Bronchial epithelial cell (primary cell): ENCODE data around the gene ARHGAP6. TPM values are rescaled to one million over a fixed set of nuclear protein-coding genes. Genes with fewer than 3 reads are reported as not detected.

Experiments
- DNase-seq: peaks from one replicate; pipeline ENCODE4 v3.0.0-alpha.2; 2010; ENCODE audit warnings: low read depth
- FAIRE-seq: peaks from 2 replicates; lab custom pipeline; 2011; peaks lifted over from hg19 to GRCh38; lab: Jason Lieb, UNC
- H3K27me3 ChIP-seq: 2 replicates; pipeline ENCODE4 v1.5.1; 2011; ENCODE audit warnings: low read length; ENCODE audit not compliant: control insufficient read depth, insufficient read depth
- H3K36me3 ChIP-seq: 2 replicates; pipeline ENCODE4 v1.5.1; 2011; ENCODE audit warnings: low read length; ENCODE audit not compliant: control insufficient read depth, insufficient read depth
- H3K4me3 ChIP-seq: 2 replicates; pipeline ENCODE4 v1.5.1; 2011; ENCODE audit warnings: mild to moderate bottlenecking, low read depth, low read length, control low read depth
- CTCF ChIP-seq: IDR thresholded peaks from 2 replicates; pipeline ENCODE4 v1.5.1; 2011; ENCODE audit warnings: mild to moderate bottlenecking, moderate library complexity, low read length, control low read depth, inconsistent platforms; ENCODE audit not compliant: insufficient read depth, severe bottlenecking
- total RNA-seq: library from RNA; depleted of rRNA; stranded (reverse); fragments of >200 nt; gene quantifications from 2 replicates; pipeline ENCODE4 v1.2.1, GENCODE V29; 2014

ARHGAP6 gene
- total RNA-seq, 1 donor from 2014 or later = under 0.01 TPM

GRCh38 chrX:11214346-11215190 lies 451.2 kb downstream of the ARHGAP6 start:
- TF ChIP-seq CTCF = no peak
- FAIRE-seq = no peak
- no peak for DNase-seq

DNA sequence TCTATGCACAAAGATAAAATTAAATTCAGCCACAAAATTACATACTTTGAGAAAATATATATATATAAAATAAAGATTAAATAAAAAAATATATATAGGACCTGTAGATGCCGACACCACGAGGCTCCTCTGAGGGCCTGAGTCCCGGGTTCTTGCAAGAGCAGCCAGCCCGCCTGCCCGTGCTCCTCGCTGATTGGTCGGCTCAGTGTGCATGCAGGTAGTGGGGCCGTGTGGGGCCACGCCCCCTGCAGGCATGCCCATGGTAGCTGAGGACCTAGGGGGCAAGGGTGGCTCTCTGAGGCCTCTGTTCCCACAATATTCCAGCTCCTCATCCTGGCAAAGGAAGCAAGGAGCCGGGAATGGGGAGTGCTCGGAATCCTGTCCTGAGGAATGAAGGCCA lies 453.0 kb downstream of the ARHGAP6 start:
- FAIRE-seq = no peak
- no peak for TF ChIP-seq CTCF
- DNase-seq = no peak
- no peak overlapping the region for H3K4me3 ChIP-seq
- H3K27me3 ChIP-seq = no peaks in the 10 kb centered on the region
- H3K36me3 ChIP-seq = no peaks in the 10 kb centered on the region

More at GRCh38 chrX:11214346-11215190, 451.2 kb downstream of the ARHGAP6 start:
- Histone ChIP-seq H3K36me3 (no peaks in the 10 kb centered on the region), H3K27me3 (no peaks in the 10 kb centered on the region), H3K4me3 (no peak overlapping the region)

- DNase-seq = no peak
- TF ChIP-seq CTCF = no peak
- FAIRE-seq = no peak
- no peaks in the 10 kb centered on the region for H3K36me3 ChIP-seq
- H3K4me3 ChIP-seq = no peak overlapping the region
- no peaks in the 10 kb centered on the region for H3K27me3 ChIP-seq
These were observed 455.3 kb downstream of the ARHGAP6 start for GRCh38 chrX:11210415-11210801.

GRCh38 chrX:11209798-11210414 lies 455.8 kb downstream of the ARHGAP6 start:
- no peak for TF ChIP-seq CTCF
- H3K27me3 ChIP-seq = no peaks in the 10 kb centered on the region
- no peak overlapping the region for H3K4me3 ChIP-seq
- H3K36me3 ChIP-seq = no peaks in the 10 kb centered on the region
- no peak for FAIRE-seq
- DNase-seq = no peak

- DNase-seq (no peak), FAIRE-seq (no peak)
- no peaks in the 10 kb centered on the region for H3K27me3 ChIP-seq
- no peak overlapping the region for H3K4me3 ChIP-seq
- H3K36me3 ChIP-seq = no peaks in the 10 kb centered on the region
- no peak for TF ChIP-seq CTCF
These were observed 459.0 kb downstream of the ARHGAP6 start for GRCh38 chrX:11206716-11207115.
